HEK293T (cell line): ENCODE results near the gene PCDHGB2.

Experiments
- BHLHE40 ChIP-seq: fragments of 450-650 bp; IDR thresholded peaks from 2 replicates; pipeline ENCODE4 v1.6.1; 2016; ENCODE audit warnings: mild to moderate bottlenecking, moderate library complexity, borderline replicate concordance
- FOXK2 ChIP-seq: fragments of 450-650 bp; IDR thresholded peaks from 2 replicates; pipeline ENCODE4 v1.6.1; 2016; ENCODE audit warnings: mild to moderate bottlenecking
- NFRKB ChIP-seq: fragments of 450-650 bp; IDR thresholded peaks from 2 replicates; pipeline ENCODE4 v1.6.1; 2016; ENCODE audit warnings: mild to moderate bottlenecking, moderate library complexity
- SP1 ChIP-seq: fragments of 450-650 bp; IDR thresholded peaks from 2 replicates; pipeline ENCODE4 v1.6.1; 2017

- no peak for TF ChIP-seq FOXK2
- no peak for TF ChIP-seq BHLHE40
- no peak for TF ChIP-seq SP1
- no peak for TF ChIP-seq NFRKB
These were observed 2.8 kb upstream of the PCDHGB2 start for GRCh38 chr5:141356950-141357349.
